Rectal smooth muscle tissue (tissue), 1 donor: ENCODE measurements around the gene ARHGAP6.

Experiments used
- H3K27ac ChIP-seq: one replicate; pipeline ENCODE4 v1.7.0; 2013; ENCODE audit warnings: low read depth, low read length, inconsistent platforms
- H3K27me3 ChIP-seq: one replicate; pipeline ENCODE4 v1.7.0; 2013; ENCODE audit warnings: low read length; ENCODE audit not compliant: control insufficient read depth, insufficient read depth
- H3K36me3 ChIP-seq: one replicate; pipeline ENCODE4 v1.7.0; 2013; ENCODE audit warnings: low read length; ENCODE audit not compliant: control insufficient read depth, insufficient read depth
- H3K4me1 ChIP-seq: one replicate; pipeline ENCODE4 v1.7.0; 2013; ENCODE audit warnings: low read length; ENCODE audit not compliant: control insufficient read depth, insufficient read depth
- H3K4me3 ChIP-seq: one replicate; pipeline ENCODE4 v1.7.0; 2013; ENCODE audit warnings: low read length
- H3K9ac ChIP-seq: one replicate; pipeline ENCODE4 v1.7.0; 2013; ENCODE audit warnings: low read length

Gene ARHGAP6

DNA sequence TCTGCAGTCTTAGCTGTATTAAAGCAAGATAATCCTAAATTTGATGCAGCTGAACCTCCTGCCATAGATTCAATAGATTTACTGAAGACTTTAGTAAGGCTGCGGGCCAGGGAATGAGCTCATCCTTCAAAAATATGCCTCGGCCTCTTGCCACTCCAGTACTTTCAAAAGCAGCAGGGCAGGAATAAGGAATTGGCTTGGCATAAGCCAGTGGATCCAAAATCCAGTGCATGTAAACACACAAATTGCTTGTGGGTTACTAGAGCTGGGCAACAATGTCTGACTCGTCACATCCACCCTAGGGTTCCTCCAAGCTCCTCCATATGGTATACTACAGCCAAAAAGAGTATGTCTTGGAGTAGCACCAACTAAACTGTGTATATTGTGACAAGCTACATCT is 207.6 kb downstream of the ARHGAP6 start:
- Histone ChIP-seq H3K36me3 (no peaks in the 10 kb centered on the region), H3K4me3 (no peak overlapping the region), H3K27ac (no peak overlapping the region), H3K9ac (no peak overlapping the region), H3K27me3 (no peaks in the 10 kb centered on the region), H3K4me1 (no peaks in the 10 kb centered on the region)

DNA sequence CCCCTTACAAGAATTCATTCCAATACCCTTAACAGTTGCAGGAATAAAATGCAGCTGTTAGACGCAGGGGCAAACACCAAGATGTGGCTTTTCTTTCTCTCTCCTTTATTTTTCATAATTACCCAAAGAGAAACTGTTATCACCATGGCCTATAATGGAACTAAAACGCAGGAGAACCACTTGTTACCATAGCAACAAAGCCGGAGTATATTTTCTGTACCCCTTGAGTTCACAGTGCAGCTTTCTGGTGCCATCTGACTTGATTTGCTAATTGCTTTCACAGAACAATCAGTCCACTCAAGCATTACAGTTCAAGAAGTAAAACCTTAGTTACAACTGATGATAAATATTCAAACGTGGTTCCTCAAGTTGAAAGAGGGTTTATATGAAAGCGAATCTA is 214.6 kb downstream of the ARHGAP6 start:
- Histone ChIP-seq H3K27me3 (no peaks in the 10 kb centered on the region), H3K9ac (no peak overlapping the region), H3K4me1 (peaks cover 3% of the 10 kb centered on the region), H3K36me3 (no peaks in the 10 kb centered on the region), H3K27ac (no peak overlapping the region), H3K4me3 (no peak overlapping the region)

DNA sequence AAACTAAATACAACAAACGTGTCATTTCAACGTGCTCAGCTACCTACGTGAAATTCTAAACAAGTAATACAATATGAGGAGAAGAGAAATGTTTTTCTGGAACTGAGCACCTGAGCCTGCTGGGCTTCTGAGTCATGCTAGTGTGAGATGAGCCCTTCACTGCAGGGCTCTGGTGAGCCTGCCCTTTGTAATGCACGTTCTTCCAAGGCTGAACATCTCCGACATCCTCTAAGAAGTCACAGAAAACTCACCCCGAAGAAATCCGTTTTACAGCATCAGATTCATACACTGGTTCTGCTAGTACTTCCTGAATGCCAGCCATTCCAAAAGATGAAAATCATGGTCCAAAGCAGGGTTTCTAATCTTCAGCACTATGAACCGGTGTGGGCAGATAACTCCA is 215.4 kb downstream of the ARHGAP6 start:
- H3K27ac ChIP-seq: no peak overlapping the region
- H3K4me3 ChIP-seq: no peak overlapping the region
- H3K4me1 ChIP-seq: peaks cover 3% of the 10 kb centered on the region
- no peaks in the 10 kb centered on the region for H3K27me3 ChIP-seq
- H3K36me3 ChIP-seq: no peaks in the 10 kb centered on the region
- no peak overlapping the region for H3K9ac ChIP-seq

DNA sequence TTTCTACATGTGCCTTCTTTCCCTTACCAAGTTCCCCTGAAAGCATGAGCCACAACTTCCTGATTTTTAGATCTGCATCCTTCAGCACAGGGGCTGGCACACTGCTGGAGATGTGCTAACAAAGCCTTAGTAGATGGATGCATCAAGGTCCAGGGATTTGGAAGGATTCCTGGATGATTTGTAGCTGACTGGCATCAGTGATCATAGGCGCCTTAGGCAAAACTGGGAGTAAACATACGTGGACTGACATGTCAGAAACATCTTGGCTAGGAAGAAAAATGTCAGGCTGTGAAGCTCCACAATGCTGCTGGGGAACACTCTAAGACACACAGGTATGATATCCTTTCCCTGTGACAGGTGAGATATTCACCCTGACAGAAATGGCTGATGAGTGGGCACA is 216.1 kb downstream of the ARHGAP6 start:
- Histone ChIP-seq H3K36me3 (no peaks in the 10 kb centered on the region), H3K4me3 (no peak overlapping the region), H3K27ac (no peak overlapping the region), H3K9ac (no peak overlapping the region), H3K4me1 (peaks cover 3% of the 10 kb centered on the region), H3K27me3 (no peaks in the 10 kb centered on the region)

DNA sequence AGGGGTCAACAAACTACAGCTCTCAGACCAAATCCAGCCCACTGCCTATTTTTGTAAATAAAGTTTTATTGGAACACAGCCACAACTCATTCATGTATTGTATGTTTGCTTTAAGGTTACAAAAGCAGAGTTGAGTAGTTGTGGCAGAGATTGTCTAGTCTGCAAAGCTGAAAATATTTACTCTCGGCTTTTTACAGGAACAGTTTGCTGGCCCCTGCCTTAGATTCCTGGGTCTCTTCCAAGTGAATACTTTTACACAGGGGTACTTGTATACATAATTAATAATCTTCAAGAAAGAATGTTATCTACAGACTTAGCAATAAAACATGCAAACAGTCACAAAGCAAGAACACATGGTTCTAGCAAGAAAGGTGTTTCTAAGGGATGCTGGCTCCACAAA is 218.3 kb downstream of the ARHGAP6 start:
- no peak overlapping the region for H3K9ac ChIP-seq
- no peaks in the 10 kb centered on the region for H3K36me3 ChIP-seq
- H3K4me3 ChIP-seq: no peak overlapping the region
- H3K27ac ChIP-seq: no peak overlapping the region
- peaks cover 3% of the 10 kb centered on the region for H3K4me1 ChIP-seq
- no peaks in the 10 kb centered on the region for H3K27me3 ChIP-seq

DNA sequence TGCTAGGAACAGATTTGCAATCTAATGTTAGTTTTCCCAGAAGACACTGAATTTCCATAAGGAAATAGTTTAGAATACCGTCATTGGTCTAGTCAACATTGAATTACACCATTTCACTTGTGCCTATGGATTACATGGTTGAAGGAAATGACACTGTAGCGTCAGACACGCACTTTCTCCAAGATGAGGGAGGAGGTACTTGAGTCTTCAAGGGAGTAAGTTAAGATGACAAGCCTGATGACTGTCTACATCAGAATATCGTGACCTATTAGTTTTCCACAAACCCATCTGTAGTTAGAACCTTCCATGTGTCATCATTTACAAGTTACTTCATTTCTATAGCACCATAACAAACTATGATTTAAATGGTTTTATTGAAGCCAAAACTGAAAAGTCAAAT is 218.8 kb downstream of the ARHGAP6 start:
- Histone ChIP-seq H3K27me3 (no peaks in the 10 kb centered on the region), H3K4me1 (peaks cover 3% of the 10 kb centered on the region), H3K9ac (no peak overlapping the region), H3K4me3 (no peak overlapping the region), H3K36me3 (no peaks in the 10 kb centered on the region), H3K27ac (no peak overlapping the region)

DNA sequence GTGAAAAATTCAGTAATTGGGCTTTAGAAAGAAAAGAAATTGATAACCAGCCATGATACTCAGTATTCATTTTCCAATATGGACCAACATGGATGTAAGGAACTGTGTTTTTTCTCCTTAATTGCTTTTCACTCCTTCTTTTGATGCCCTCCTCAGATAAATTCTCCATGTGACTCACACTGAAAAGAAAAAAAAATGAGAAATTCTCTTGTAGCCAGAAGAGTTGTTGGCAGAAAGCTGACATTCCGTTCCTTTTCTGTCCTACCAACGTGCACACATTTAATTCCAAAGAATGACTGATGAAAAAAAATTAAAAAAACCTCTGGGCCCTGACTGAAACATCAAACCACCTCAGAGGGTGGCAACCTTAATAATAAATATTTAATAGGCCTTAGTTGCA is 219.4 kb downstream of the ARHGAP6 start:
- H3K27me3 ChIP-seq: no peaks in the 10 kb centered on the region
- no peaks in the 10 kb centered on the region for H3K36me3 ChIP-seq
- H3K4me1 ChIP-seq: peaks cover 3% of the 10 kb centered on the region
- no peak overlapping the region for H3K9ac ChIP-seq
- H3K27ac ChIP-seq: no peak overlapping the region
- no peak overlapping the region for H3K4me3 ChIP-seq

DNA sequence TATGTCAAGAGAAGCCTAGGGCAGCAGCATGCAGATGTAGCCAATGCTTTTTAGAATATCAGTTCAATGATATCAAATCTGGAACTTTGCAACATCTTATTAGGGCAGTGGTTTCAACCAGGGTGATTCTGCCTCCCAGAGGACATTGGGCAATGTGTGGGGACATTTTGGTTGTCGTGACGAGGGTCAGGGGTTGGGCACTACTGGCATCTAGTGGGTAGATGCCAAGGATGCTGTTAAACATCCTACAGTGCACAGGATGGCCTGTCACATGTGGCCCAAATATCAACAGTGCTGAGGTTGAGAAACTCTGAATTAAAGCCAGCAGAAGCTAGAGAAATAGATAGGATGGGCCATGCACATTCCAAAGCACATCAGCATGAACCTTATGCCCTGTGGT is 220.2 kb downstream of the ARHGAP6 start:
- H3K4me3 ChIP-seq: no peak overlapping the region
- no peaks in the 10 kb centered on the region for H3K36me3 ChIP-seq
- H3K27ac ChIP-seq: no peak overlapping the region
- H3K9ac ChIP-seq: no peak overlapping the region
- no peaks in the 10 kb centered on the region for H3K27me3 ChIP-seq
- peaks cover 3% of the 10 kb centered on the region for H3K4me1 ChIP-seq

DNA sequence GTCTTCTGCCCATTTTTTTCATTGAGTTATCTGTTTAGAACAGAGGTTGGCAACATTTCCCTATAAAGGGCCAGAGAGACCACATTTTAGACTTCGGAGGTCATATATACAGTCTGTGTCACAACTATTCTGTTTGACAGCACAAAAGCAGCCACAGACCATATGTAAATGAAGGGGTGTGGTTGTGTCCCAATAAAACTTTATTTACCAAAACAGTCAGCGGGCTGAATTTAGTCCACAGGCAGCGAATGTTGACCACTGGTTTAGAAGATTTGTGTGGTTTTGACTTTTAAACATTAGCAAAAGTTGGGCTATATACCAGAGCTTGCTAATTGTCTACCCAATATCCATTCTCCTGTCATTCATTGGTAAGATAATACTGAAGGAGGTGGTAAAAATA is 221.7 kb downstream of the ARHGAP6 start:
- Histone ChIP-seq H3K9ac (no peak overlapping the region), H3K4me1 (peaks cover 3% of the 10 kb centered on the region), H3K4me3 (no peak overlapping the region), H3K27me3 (no peaks in the 10 kb centered on the region), H3K27ac (no peak overlapping the region), H3K36me3 (no peaks in the 10 kb centered on the region)

DNA sequence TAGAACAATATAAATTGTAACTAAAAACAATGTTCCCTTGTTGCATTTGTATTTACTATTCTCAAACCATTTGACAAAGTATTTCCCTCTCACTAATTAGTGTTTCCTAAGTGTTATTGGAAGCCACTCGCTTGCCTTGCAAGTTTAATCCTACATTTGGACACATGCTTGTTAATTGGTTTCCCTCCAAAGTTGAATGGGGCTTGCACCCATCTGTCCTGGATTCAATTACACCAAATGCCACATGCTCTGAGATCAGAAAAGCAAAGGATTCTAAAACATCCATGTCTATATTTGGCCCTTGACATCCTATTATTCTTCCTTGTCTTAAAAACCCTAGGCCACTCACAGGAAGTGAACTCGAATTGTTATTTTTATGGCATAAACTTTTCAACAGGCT is 225.9 kb downstream of the ARHGAP6 start:
- no peak overlapping the region for H3K9ac ChIP-seq

DNA sequence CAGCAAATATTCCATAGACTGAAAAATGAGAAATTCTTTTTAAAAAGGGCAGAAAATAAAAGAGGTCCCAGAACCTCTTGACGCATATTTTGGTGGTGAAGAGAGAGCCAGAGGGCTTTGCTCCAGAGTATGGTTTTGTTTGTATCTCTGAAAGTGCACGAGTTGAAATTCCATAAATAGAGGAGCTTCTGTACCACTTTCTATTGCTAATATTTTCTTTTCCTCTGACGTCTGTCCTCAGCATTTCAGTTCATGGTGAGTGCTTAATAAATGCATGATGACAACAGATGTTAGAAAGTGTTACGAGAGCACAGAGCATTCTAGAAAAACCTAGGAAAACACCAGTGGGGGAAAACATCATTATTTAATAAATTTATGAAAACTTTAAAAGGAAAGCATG is 227.0 kb downstream of the ARHGAP6 start:
- H3K27ac ChIP-seq: peak overlapping the region; percentile 34
- H3K36me3 ChIP-seq: no peaks in the 10 kb centered on the region
- no peaks in the 10 kb centered on the region for H3K27me3 ChIP-seq
- H3K4me3 ChIP-seq: no peak overlapping the region
- H3K9ac ChIP-seq: no peak overlapping the region
- peaks cover 4% of the 10 kb centered on the region for H3K4me1 ChIP-seq

More for the DNA sequence above, 225.9 kb downstream of the ARHGAP6 start:
- H3K36me3 ChIP-seq: no peaks in the 10 kb centered on the region
- H3K4me1 ChIP-seq: no peaks in the 10 kb centered on the region
- no peak overlapping the region for H3K4me3 ChIP-seq
- no peak overlapping the region for H3K27ac ChIP-seq
- H3K27me3 ChIP-seq: no peaks in the 10 kb centered on the region

DNA sequence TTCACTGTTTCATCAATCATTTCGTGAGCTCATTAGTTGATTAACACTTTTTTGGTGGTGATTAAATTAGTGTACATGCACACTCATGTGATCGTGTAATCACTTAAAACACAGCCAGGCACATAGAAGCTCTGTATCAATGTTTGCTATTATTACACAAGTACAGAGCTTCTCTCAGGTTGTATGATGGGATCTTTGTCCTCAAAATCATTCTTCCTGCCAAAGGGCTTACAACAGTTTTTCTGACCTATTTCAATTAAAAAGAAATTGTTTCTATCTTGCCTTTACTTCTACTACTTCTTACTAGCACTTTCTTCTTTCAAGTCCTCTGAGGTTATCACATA is 227.4 kb downstream of the ARHGAP6 start:
- peak overlapping the region; percentile 34 for H3K27ac ChIP-seq

DNA sequence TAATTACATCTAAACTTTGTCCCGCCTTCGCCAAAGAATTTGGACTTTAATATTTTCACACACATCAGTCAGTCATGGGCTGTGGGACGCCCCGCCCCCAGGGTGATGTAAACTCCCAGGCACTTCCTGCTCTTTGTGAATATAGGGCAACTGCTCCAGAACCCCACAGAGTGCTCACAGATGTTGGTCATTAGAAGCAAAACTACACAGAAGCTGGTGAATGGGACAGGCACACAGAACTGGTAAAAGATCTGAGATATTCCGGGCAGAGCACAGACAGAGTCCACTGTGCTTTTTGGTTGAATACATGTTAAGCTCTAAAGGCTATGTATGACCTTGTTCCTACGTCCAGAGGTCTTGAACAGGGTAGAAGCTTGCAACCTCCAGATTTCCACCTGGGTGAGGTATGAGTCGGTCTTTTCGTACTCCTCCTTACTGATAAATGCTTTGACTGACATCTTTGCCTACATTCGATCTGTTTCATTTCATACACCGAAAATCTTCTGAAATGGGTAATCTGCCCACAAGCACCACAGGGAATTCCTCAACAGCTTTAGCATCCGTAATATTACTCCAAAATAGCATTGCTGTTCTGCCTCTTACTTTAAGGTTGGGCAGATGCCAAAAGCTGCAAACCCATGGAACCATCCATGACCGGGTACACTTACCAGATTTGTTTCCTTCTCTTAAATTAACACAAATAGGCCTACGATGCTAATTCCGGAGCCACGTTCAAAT is 227.9 kb downstream of the ARHGAP6 start:
- H3K36me3 ChIP-seq: no peaks in the 10 kb centered on the region
- peaks cover 4% of the 10 kb centered on the region for H3K4me1 ChIP-seq
- peak overlapping the region; percentile 34 for H3K27ac ChIP-seq
- no peak overlapping the region for H3K4me3 ChIP-seq
- no peak overlapping the region for H3K9ac ChIP-seq
- H3K27me3 ChIP-seq: no peaks in the 10 kb centered on the region

More for the DNA sequence above, 227.4 kb downstream of the ARHGAP6 start:
- Histone ChIP-seq H3K4me3 (no peak overlapping the region), H3K36me3 (no peaks in the 10 kb centered on the region), H3K9ac (no peak overlapping the region), H3K4me1 (peaks cover 4% of the 10 kb centered on the region), H3K27me3 (no peaks in the 10 kb centered on the region)
